HG03159 (cell line): ENCODE data around the gene ENGASE.

Experiments
- ATAC-seq: cut with Tn5 transposase; IDR thresholded peaks from one replicate; pipeline ENCODE4 v1.9.1; 2021; ENCODE audit warnings: mild to moderate bottlenecking, moderate library complexity; ENCODE audit not compliant: unreplicated experiment

Gene ENGASE

GRCh38 chr17:79079421-79080200 lies 5.0 kb downstream of the ENGASE start:
- ATAC-seq, result no peak

- ATAC-seq, result no peak
Observed at GRCh38 chr17:79080349-79080748, 5.7 kb downstream of the ENGASE start.

- no peak for ATAC-seq
Observed at GRCh38 chr17:79080761-79081290, 6.2 kb downstream of the ENGASE start.

- ATAC-seq, result no peak
Observed at GRCh38 chr17:79081571-79082276, 7.1 kb downstream of the ENGASE start.

- no peak for ATAC-seq
Observed at GRCh38 chr17:79082311-79083190, 7.9 kb downstream of the ENGASE start.

GRCh38 chr17:79083191-79083971 lies 8.8 kb downstream of the ENGASE start:
- no peak for ATAC-seq

GRCh38 chr17:79084291-79085153 lies 9.9 kb downstream of the ENGASE start:
- ATAC-seq, result no peak

GRCh38 chr17:79085154-79085920 lies 10.7 kb downstream of the ENGASE start:
- no peak for ATAC-seq

GRCh38 chr17:79085921-79086551 lies 11.4 kb downstream of the ENGASE start:
- no peak for ATAC-seq

- ATAC-seq, result no peak
Observed at GRCh38 chr17:79086609-79087427, 12.2 kb downstream of the ENGASE start.

GRCh38 chr17:79087428-79088143 lies 13.0 kb downstream of the ENGASE start:
- ATAC-seq, result no peak

GRCh38 chr17:79088247-79088996 lies 13.8 kb downstream of the ENGASE start:
- no peak for ATAC-seq

GRCh38 chr17:79088997-79089328 lies 14.3 kb downstream of the ENGASE start:
- no peak for ATAC-seq

- no peak for ATAC-seq
Observed at GRCh38 chr17:79089720-79090442, 15.3 kb downstream of the ENGASE start.

GRCh38 chr17:79090443-79091225 lies 16.0 kb downstream of the ENGASE start:
- ATAC-seq, result no peak
